Liver (tissue), 9 donors: ENCODE data around the gene HBE1. TPM values are rescaled to one million over a fixed set of nuclear protein-coding genes. Genes with fewer than 3 reads are reported as not detected.
"Not testable (repeated sequence)": the region's sequence is repeated elsewhere in the genome, so short reads cannot be mapped to it uniquely, and the experiment has no call there.

Experiments used
- DNase-seq: peaks from one replicate; pipeline ENCODE4 v3.0.0-alpha.2; 2017; ENCODE audit warnings: low spot score
- H3K27ac ChIP-seq, 2 donors: one replicate each; pipeline ENCODE4 v1.7.0; 2013; ENCODE audit warnings: inconsistent platforms in 2 of 2, low read length in 2 of 2, control low read depth in 1 of 2, low read depth in 1 of 2, mild to moderate bottlenecking in 1 of 2
- H3K27me3 ChIP-seq, 4 donors: one replicate each; pipeline versions ENCODE4 v1.6.1 to v1.7.0; 2013; ENCODE audit warnings: low read length in 3 of 4, inconsistent platforms in 1 of 4, mild to moderate bottlenecking in 1 of 4, moderate library complexity in 1 of 4; ENCODE audit not compliant: control insufficient read depth in 4 of 4, insufficient read depth in 4 of 4
- H3K36me3 ChIP-seq, 4 donors: one replicate each; pipeline versions ENCODE4 v1.6.1 to v1.7.0; 2013; ENCODE audit warnings: low read length in 3 of 4, mild to moderate bottlenecking in 3 of 4, low read depth in 1 of 4, moderate library complexity in 1 of 4; ENCODE audit not compliant: control insufficient read depth in 4 of 4, insufficient read depth in 3 of 4
- H3K4me1 ChIP-seq, 4 donors: one replicate each; pipeline versions ENCODE4 v1.6.1 to v1.7.0; 2013; ENCODE audit warnings: low read length in 3 of 4, mild to moderate bottlenecking in 3 of 4, moderate library complexity in 1 of 4; ENCODE audit not compliant: control insufficient read depth in 4 of 4, insufficient read depth in 4 of 4
- H3K4me3 ChIP-seq, 3 donors: one replicate each; pipeline versions ENCODE4 v1.6.1 to v1.7.0; 2013; ENCODE audit warnings: low read length in 3 of 3, control low read depth in 1 of 3, low read depth in 1 of 3, mild to moderate bottlenecking in 1 of 3
- H3K9ac ChIP-seq, 2 donors: one replicate each; pipeline ENCODE4 v1.7.0; 2013; ENCODE audit warnings: low read length in 2 of 2, mild to moderate bottlenecking in 2 of 2, moderate library complexity in 2 of 2, control low read depth in 1 of 2, low read depth in 1 of 2
- H3K9me3 ChIP-seq, 4 donors: one replicate each; pipeline versions ENCODE4 v1.6.1 to v1.7.0; 2013; ENCODE audit warnings: low read length in 3 of 4; ENCODE audit not compliant: control insufficient read depth in 4 of 4
- ATF3 ChIP-seq: IDR thresholded peaks from 2 replicates; pipeline ENCODE4 v1.6.1; 2016; ENCODE audit warnings: antibody characterized with exemption
- CTCF ChIP-seq: fragments of 150-350 bp; IDR thresholded peaks from 2 replicates; pipeline ENCODE4 v1.5.1; 2017; ENCODE audit warnings: improper control_type of control experiment, low read depth, low read length; ENCODE audit not compliant: missing input control
- EGR1 ChIP-seq, 2 donors: IDR thresholded peaks; 2 replicates each; pipeline ENCODE4 v1.6.1; 2016 to 2018; ENCODE audit warnings: antibody characterized with exemption in 2 of 2, low read depth in 2 of 2
- FOXA1 ChIP-seq: IDR thresholded peaks from 2 replicates; pipeline ENCODE4 v1.6.1; 2016; ENCODE audit warnings: antibody characterized with exemption
- FOXA2 ChIP-seq: IDR thresholded peaks from 2 replicates; pipeline ENCODE4 v1.6.1; 2016; ENCODE audit warnings: antibody characterized with exemption
- GABPA ChIP-seq, 2 donors: IDR thresholded peaks in 1 of 2; conservative IDR thresholded peaks in 1 of 2; 2 replicates each; pipeline ENCODE4 v1.6.1; 2016; ENCODE audit warnings: antibody characterized with exemption in 2 of 2, mild to moderate bottlenecking in 1 of 2, moderate library complexity in 1 of 2
- HNF4A ChIP-seq, 2 donors: conservative IDR thresholded peaks; 2 replicates each; pipeline ENCODE4 v1.6.1; 2016; ENCODE audit warnings: antibody characterized with exemption in 2 of 2, mild to moderate bottlenecking in 2 of 2
- JUND ChIP-seq, 2 donors: IDR thresholded peaks; 2 replicates each; pipeline ENCODE4 v1.6.1; 2016; ENCODE audit warnings: antibody characterized with exemption in 2 of 2
- MAX ChIP-seq: IDR thresholded peaks from 2 replicates; pipeline ENCODE4 v1.6.1; 2016; ENCODE audit warnings: antibody characterized with exemption
- NR2F2 ChIP-seq: IDR thresholded peaks from 2 replicates; pipeline ENCODE4 v1.6.1; 2016; ENCODE audit warnings: antibody characterized with exemption
- RAD21 ChIP-seq, 2 donors: IDR thresholded peaks; 2 replicates each; pipeline ENCODE4 v1.6.1; 2016; ENCODE audit warnings: antibody characterized with exemption in 2 of 2, mild to moderate bottlenecking in 2 of 2
- RXRA ChIP-seq, 2 donors: IDR thresholded peaks; 2 replicates each; pipeline ENCODE4 v1.6.1; 2017 to 2018; ENCODE audit warnings: antibody characterized with exemption in 2 of 2, mild to moderate bottlenecking in 1 of 2
- SP1 ChIP-seq: IDR thresholded peaks from 2 replicates; pipeline ENCODE4 v1.6.1; 2018; ENCODE audit warnings: antibody characterized with exemption, mild to moderate bottlenecking
- TAF1 ChIP-seq: conservative IDR thresholded peaks from 2 replicates; pipeline ENCODE4 v1.6.1; 2016; ENCODE audit warnings: antibody characterized with exemption, mild to moderate bottlenecking
- YY1 ChIP-seq: IDR thresholded peaks from 2 replicates; pipeline ENCODE4 v1.6.1; 2016; ENCODE audit warnings: antibody characterized with exemption, mild to moderate bottlenecking
- ZBTB33 ChIP-seq: IDR thresholded peaks from 2 replicates; pipeline ENCODE4 v1.6.1; 2016; ENCODE audit warnings: antibody characterized with exemption
- WGBS: extraction: QIAGEN DNeasy Blood & Tissue Kit; methylation state at CpG from one replicate; pipeline ENCODE4 v1.1.7; 2013; 5-methylcytosine and 5-hydroxymethylcytosine counted together
- polyA plus RNA-seq, 2 donors: library from polyadenylated mRNA; stranded (reverse) in 1 of 2; unstranded in 1 of 2; fragments of 200-250 nt in 1 of 2; fragments of >200 nt in 1 of 2; fragmentation: Nextera tagmentation in 1 of 2; extraction: Ambion mirVana in 1 of 2; gene quantifications; one replicate each; pipeline versions ENCODE4 v1.2.1 to v1.2.3, GENCODE V29; 2013 to 2015
- total RNA-seq, 2 donors: library from RNA; depleted of rRNA; stranded (reverse); fragments of >200 nt; gene quantifications; one replicate each; pipeline ENCODE4 v1.2.3, GENCODE V29; 2014
- donor health status: healthy.
- donor health status: healthy.
- donor health status: healthy.
- donor health status: healthy.
- donor health status: healthy.

HBE1 gene
- total RNA-seq (10 to 100 TPM in 1 of 2 donors, not detected in 1; 82.7 TPM), polyA plus RNA-seq (not detected)

GRCh38 chr11:5269715-5270147 lies at the start of gene HBE1:
Gene HBE1, minus strand, starts transcription at chr11:5269945. Its CDS starts 55 bp downstream, at chr11:5269890.
- Histone ChIP-seq H3K9ac (no peak within 1 kb of the TSS), H3K4me1 (no peaks in the 10 kb centered on the region), H3K36me3 (no peaks in the 10 kb centered on the region), H3K27me3 (peaks cover 0 to 6% (median 0%) of the 10 kb centered on the region in 4 donors), H3K4me3 (no peak within 1 kb of the TSS), H3K27ac (no peak within 1 kb of the TSS), H3K9me3 (no peaks in the 10 kb centered on the region)
- 67% methylated on average over 4 of the region's 4 CpGs for WGBS
- no peak for DNase-seq
- no peak for TF ChIP-seq ZBTB33
- TF ChIP-seq FOXA1 = no peak
- TF ChIP-seq EGR1 (IDR thresholded peaks at IDR 0.05; ENCODE audit: low read depth in 2 of 2) = no peak
- no peak for TF ChIP-seq RXRA (IDR thresholded peaks at IDR 0.05)
- no peak for TF ChIP-seq NR2F2
- no peak for TF ChIP-seq GABPA (IDR thresholded peaks at IDR 0.05 in 1 of 2, conservative IDR thresholded peaks at IDR 0.05 in 1 of 2)
- no peak for TF ChIP-seq CTCF
- no peak for TF ChIP-seq SP1
- TF ChIP-seq JUND (IDR thresholded peaks at IDR 0.05) = no peak
- no peak for TF ChIP-seq RAD21 (IDR thresholded peaks at IDR 0.05)
- no peak for TF ChIP-seq HNF4A (conservative IDR thresholded peaks at IDR 0.05)
- no peak for TF ChIP-seq TAF1
- no peak for TF ChIP-seq FOXA2
- no peak for TF ChIP-seq ATF3
- no peak for TF ChIP-seq MAX

- Histone ChIP-seq H3K27ac (no peak overlapping the region), H3K36me3 (no peaks in the 10 kb centered on the region), H3K9me3 (no peaks in the 10 kb centered on the region), H3K27me3 (peaks cover 0 to 3% (median 0%) of the 10 kb centered on the region in 4 donors), H3K9ac (no peak overlapping the region), H3K4me3 (no peak overlapping the region), H3K4me1 (no peaks in the 10 kb centered on the region)
- DNase-seq = no peak
- TF ChIP-seq CTCF = no peak
- TF ChIP-seq FOXA2 = no peak
- no peak for TF ChIP-seq FOXA1
- no peak for TF ChIP-seq EGR1 (IDR thresholded peaks at IDR 0.05; ENCODE audit: low read depth in 2 of 2)
- no peak for TF ChIP-seq RXRA (IDR thresholded peaks at IDR 0.05)
- TF ChIP-seq YY1 = no peak
- TF ChIP-seq GABPA (IDR thresholded peaks at IDR 0.05 in 1 of 2, conservative IDR thresholded peaks at IDR 0.05 in 1 of 2) = no peak
- TF ChIP-seq ATF3 = no peak
- TF ChIP-seq JUND (IDR thresholded peaks at IDR 0.05) = no peak
- WGBS = 50% methylated on average over 5 of the region's 5 CpGs
These were observed 47.5 kb upstream of the HBE1 start for GRCh38 chr11:5317292-5317691.

- H3K4me3 ChIP-seq, H3K27me3 ChIP-seq, H3K9ac ChIP-seq, H3K9me3 ChIP-seq, H3K36me3 ChIP-seq, H3K27ac ChIP-seq, H3K4me1 ChIP-seq, DNase-seq: not testable (repeated sequence)
- 73% methylated on average over 3 of the region's 3 CpGs for WGBS
These were observed 43.7 kb upstream of the HBE1 start for GRCh38 chr11:5313326-5314023.
